GM23338 (cell line): ENCODE results near the gene RIMOC1.

Source experiments
- CREB1 ChIP-seq: fragments of 250-450 bp; sonication (Bioruptor Pico); IDR thresholded peaks from 2 replicates; pipeline ENCODE4 v1.5.0; 2020; ENCODE audit warnings: low read depth, mild to moderate bottlenecking, moderate library complexity
- EZH2 ChIP-seq: fragments of 200-600 bp; sonication (generic); IDR thresholded peaks from one replicate; pipeline ENCODE4 v1.8.0; 2017; ENCODE audit warnings: antibody characterized with exemption, mild to moderate bottlenecking, low read depth; ENCODE audit not compliant: unreplicated experiment
- EZH2phosphoT487 ChIP-seq: fragments of 200-600 bp; sonication (generic); IDR thresholded peaks from one replicate; pipeline ENCODE4 v1.8.1; 2018; ENCODE audit warnings: antibody characterized with exemption; ENCODE audit not compliant: unreplicated experiment
- JUNB ChIP-seq: IDR thresholded peaks from one replicate; pipeline ENCODE4 v1.6.1; 2016; ENCODE audit warnings: antibody characterized with exemption; ENCODE audit not compliant: unreplicated experiment
- POLR2AphosphoS5 ChIP-seq: IDR thresholded peaks from 2 replicates; pipeline ENCODE4 v1.6.1; 2016; ENCODE audit warnings: antibody characterized with exemption, low read depth
- STAT1 ChIP-seq: IDR thresholded peaks from one replicate; pipeline ENCODE4 v1.6.1; 2016; ENCODE audit warnings: antibody characterized with exemption; ENCODE audit not compliant: unreplicated experiment
- ZNF114 ChIP-seq: fragments of 250-450 bp; sonication (Bioruptor Pico); IDR thresholded peaks from 2 replicates; pipeline ENCODE4 v1.5.0; 2020; ENCODE audit warnings: mild to moderate bottlenecking, moderate library complexity
- ZNF331 ChIP-seq: fragments of 250-450 bp; sonication (Bioruptor Pico); IDR thresholded peaks from 2 replicates; pipeline ENCODE4 v1.5.0; 2020; ENCODE audit warnings: low read depth, mild to moderate bottlenecking, moderate library complexity
- TF ChIP-seq, protein P1 (sequence below), 2 experiments: fragments of 200-600 bp in 1 of 2; sonication (generic) in 1 of 2; conservative IDR thresholded peaks; 2 replicates each; pipeline versions ENCODE4 v1.5.1 to v1.6.1; 2016 to 2017; ENCODE audit warnings: antibody characterized with exemption in 2 of 2, low read depth in 2 of 2, mild to moderate bottlenecking in 2 of 2, moderate library complexity in 1 of 2
- TF ChIP-seq, protein P2 (sequence below): IDR thresholded peaks from 2 replicates; pipeline ENCODE4 v1.6.1; 2016; ENCODE audit warnings: antibody characterized with exemption
- TF ChIP-seq, protein P3 (sequence below): IDR thresholded peaks from one replicate; pipeline ENCODE4 v1.6.1; 2018; ENCODE audit warnings: antibody characterized with exemption; ENCODE audit not compliant: unreplicated experiment
- TF ChIP-seq, protein P4 (sequence below): fragments of 250-450 bp; sonication (Bioruptor Pico); IDR thresholded peaks from 2 replicates; pipeline ENCODE4 v1.5.0; 2020; ENCODE audit warnings: mild to moderate bottlenecking, moderate library complexity

DNA sequence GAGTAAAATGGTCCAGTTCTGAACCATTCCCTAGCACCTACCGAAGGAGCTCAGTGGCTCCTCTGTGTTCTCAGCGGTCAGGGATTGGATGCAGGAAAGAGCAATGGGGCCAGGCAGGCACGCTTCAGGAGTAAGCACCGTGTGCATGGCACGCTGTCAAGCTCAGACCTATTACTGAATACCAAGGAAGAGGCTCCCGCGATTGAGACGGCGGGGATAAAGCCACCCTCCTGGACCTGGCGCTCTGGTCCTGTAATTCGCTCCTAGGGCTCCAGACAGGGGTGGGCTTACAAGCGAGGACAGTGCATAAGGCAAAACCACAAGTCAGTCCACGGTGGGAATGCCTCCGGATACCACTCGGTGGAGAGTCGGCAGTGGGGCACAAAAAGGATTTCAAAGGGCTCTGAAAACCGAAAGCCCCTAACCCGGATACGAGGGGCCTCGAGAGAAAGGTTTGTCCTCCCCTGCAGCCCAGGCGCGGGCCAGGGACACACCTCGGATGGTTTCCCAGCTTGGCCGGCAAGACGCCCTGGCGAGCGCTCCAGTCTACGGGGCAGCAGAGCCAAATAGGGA, 34.9 kb upstream of the RIMOC1 start:
- TF ChIP-seq, protein P1, sequence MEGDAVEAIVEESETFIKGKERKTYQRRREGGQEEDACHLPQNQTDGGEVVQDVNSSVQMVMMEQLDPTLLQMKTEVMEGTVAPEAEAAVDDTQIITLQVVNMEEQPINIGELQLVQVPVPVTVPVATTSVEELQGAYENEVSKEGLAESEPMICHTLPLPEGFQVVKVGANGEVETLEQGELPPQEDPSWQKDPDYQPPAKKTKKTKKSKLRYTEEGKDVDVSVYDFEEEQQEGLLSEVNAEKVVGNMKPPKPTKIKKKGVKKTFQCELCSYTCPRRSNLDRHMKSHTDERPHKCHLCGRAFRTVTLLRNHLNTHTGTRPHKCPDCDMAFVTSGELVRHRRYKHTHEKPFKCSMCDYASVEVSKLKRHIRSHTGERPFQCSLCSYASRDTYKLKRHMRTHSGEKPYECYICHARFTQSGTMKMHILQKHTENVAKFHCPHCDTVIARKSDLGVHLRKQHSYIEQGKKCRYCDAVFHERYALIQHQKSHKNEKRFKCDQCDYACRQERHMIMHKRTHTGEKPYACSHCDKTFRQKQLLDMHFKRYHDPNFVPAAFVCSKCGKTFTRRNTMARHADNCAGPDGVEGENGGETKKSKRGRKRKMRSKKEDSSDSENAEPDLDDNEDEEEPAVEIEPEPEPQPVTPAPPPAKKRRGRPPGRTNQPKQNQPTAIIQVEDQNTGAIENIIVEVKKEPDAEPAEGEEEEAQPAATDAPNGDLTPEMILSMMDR (conservative IDR thresholded peaks at IDR 0.05; ENCODE audit: low read depth in 2 of 2), result no peak
- TF ChIP-seq POLR2AphosphoS5, result no peak
- no peak for TF ChIP-seq EZH2phosphoT487
- no peak for TF ChIP-seq ZNF114 (CRISPR knock-in tag)
- TF ChIP-seq, protein P2, sequence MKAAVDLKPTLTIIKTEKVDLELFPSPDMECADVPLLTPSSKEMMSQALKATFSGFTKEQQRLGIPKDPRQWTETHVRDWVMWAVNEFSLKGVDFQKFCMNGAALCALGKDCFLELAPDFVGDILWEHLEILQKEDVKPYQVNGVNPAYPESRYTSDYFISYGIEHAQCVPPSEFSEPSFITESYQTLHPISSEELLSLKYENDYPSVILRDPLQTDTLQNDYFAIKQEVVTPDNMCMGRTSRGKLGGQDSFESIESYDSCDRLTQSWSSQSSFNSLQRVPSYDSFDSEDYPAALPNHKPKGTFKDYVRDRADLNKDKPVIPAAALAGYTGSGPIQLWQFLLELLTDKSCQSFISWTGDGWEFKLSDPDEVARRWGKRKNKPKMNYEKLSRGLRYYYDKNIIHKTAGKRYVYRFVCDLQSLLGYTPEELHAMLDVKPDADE, result no peak
- no peak for TF ChIP-seq STAT1
- TF ChIP-seq EZH2, result no peak
- TF ChIP-seq JUNB, result no peak
- TF ChIP-seq CREB1, result no peak
- no peak for TF ChIP-seq ZNF331 (CRISPR knock-in tag)
- TF ChIP-seq, protein P3, sequence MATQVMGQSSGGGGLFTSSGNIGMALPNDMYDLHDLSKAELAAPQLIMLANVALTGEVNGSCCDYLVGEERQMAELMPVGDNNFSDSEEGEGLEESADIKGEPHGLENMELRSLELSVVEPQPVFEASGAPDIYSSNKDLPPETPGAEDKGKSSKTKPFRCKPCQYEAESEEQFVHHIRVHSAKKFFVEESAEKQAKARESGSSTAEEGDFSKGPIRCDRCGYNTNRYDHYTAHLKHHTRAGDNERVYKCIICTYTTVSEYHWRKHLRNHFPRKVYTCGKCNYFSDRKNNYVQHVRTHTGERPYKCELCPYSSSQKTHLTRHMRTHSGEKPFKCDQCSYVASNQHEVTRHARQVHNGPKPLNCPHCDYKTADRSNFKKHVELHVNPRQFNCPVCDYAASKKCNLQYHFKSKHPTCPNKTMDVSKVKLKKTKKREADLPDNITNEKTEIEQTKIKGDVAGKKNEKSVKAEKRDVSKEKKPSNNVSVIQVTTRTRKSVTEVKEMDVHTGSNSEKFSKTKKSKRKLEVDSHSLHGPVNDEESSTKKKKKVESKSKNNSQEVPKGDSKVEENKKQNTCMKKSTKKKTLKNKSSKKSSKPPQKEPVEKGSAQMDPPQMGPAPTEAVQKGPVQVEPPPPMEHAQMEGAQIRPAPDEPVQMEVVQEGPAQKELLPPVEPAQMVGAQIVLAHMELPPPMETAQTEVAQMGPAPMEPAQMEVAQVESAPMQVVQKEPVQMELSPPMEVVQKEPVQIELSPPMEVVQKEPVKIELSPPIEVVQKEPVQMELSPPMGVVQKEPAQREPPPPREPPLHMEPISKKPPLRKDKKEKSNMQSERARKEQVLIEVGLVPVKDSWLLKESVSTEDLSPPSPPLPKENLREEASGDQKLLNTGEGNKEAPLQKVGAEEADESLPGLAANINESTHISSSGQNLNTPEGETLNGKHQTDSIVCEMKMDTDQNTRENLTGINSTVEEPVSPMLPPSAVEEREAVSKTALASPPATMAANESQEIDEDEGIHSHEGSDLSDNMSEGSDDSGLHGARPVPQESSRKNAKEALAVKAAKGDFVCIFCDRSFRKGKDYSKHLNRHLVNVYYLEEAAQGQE, result no peak
- TF ChIP-seq, protein P4, sequence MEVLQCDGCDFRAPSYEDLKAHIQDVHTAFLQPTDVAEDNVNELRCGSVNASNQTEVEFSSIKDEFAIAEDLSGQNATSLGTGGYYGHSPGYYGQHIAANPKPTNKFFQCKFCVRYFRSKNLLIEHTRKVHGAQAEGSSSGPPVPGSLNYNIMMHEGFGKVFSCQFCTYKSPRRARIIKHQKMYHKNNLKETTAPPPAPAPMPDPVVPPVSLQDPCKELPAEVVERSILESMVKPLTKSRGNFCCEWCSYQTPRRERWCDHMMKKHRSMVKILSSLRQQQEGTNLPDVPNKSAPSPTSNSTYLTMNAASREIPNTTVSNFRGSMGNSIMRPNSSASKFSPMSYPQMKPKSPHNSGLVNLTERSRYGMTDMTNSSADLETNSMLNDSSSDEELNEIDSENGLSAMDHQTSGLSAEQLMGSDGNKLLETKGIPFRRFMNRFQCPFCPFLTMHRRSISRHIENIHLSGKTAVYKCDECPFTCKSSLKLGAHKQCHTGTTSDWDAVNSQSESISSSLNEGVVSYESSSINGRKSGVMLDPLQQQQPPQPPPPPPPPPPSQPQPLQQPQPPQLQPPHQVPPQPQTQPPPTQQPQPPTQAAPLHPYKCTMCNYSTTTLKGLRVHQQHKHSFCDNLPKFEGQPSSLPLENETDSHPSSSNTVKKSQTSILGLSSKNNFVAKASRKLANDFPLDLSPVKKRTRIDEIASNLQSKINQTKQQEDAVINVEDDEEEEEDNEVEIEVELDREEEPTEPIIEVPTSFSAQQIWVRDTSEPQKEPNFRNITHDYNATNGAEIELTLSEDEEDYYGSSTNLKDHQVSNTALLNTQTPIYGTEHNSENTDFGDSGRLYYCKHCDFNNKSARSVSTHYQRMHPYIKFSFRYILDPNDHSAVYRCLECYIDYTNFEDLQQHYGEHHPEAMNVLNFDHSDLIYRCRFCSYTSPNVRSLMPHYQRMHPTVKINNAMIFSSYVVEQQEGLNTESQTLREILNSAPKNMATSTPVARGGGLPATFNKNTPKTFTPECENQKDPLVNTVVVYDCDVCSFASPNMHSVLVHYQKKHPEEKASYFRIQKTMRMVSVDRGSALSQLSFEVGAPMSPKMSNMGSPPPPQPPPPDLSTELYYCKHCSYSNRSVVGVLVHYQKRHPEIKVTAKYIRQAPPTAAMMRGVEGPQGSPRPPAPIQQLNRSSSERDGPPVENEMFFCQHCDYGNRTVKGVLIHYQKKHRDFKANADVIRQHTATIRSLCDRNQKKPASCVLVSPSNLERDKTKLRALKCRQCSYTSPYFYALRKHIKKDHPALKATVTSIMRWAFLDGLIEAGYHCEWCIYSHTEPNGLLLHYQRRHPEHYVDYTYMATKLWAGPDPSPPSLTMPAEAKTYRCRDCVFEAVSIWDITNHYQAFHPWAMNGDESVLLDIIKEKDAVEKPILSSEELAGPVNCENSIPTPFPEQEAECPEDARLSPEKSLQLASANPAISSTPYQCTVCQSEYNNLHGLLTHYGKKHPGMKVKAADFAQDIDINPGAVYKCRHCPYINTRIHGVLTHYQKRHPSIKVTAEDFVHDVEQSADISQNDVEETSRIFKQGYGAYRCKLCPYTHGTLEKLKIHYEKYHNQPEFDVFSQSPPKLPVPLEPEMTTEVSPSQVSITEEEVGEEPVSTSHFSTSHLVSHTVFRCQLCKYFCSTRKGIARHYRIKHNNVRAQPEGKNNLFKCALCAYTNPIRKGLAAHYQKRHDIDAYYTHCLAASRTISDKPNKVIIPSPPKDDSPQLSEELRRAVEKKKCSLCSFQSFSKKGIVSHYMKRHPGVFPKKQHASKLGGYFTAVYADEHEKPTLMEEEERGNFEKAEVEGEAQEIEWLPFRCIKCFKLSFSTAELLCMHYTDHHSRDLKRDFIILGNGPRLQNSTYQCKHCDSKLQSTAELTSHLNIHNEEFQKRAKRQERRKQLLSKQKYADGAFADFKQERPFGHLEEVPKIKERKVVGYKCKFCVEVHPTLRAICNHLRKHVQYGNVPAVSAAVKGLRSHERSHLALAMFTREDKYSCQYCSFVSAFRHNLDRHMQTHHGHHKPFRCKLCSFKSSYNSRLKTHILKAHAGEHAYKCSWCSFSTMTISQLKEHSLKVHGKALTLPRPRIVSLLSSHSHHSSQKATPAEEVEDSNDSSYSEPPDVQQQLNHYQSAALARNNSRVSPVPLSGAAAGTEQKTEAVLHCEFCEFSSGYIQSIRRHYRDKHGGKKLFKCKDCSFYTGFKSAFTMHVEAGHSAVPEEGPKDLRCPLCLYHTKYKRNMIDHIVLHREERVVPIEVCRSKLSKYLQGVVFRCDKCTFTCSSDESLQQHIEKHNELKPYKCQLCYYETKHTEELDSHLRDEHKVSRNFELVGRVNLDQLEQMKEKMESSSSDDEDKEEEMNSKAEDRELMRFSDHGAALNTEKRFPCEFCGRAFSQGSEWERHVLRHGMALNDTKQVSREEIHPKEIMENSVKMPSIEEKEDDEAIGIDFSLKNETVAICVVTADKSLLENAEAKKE (CRISPR knock-in tag), result no peak
